Measurements from ENCODE around the gene CACNB3. TPM values are rescaled to one million over a fixed set of nuclear protein-coding genes. Genes with fewer than 3 reads are reported as not detected.

The CACNB3 gene
- total and polyA plus RNA-seq, 2 of the 8 experiments (the other 6 are each of a cell fraction or from before 2014, with no cell fraction given), result 12.5 to 16.0 TPM

- Histone ChIP-seq H2BK120ac (replicated peaks; ENCODE audit: low read depth, low read length) (no peak overlapping the region), H2BK12ac (ENCODE audit: low read depth, low read length) (no peak overlapping the region), H3K9ac (replicated peaks in 1 of 4; ENCODE audit: extremely low read depth in 1 of 4, low read depth in 3 of 4, low read length in 3 of 4) (no peak overlapping the region), H2AFZ (ENCODE audit: low read length) (no peak overlapping the region), H2AK5ac (ENCODE audit: low read depth, low read length) (no peak overlapping the region), H3K4me1 (replicated peaks in 1 of 4; ENCODE audit: control insufficient read depth in 3 of 4, insufficient read depth in 4 of 4, low read length in 3 of 4) (no peaks in the 10 kb centered on the region), H3K23ac (ENCODE audit: insufficient read length) (no peak overlapping the region), H3K14ac (ENCODE audit: insufficient read length) (no peak overlapping the region), H3K9me3 (ENCODE audit: insufficient read depth in 2 of 2, low read depth in 1 of 2, low read length in 1 of 2) (no peaks in the 10 kb centered on the region), H3K56ac (replicated peaks; ENCODE audit: insufficient read length, low read depth, low read length) (no peak overlapping the region), H3K27me3 (replicated peaks in 1 of 4; ENCODE audit: control insufficient read depth in 3 of 4, extremely low read depth in 1 of 4, insufficient read depth in 3 of 4, low read length in 3 of 4) (no peaks in the 10 kb centered on the region), H2BK5ac (ENCODE audit: low read depth, low read length) (no peak overlapping the region), H3K23me2 (ENCODE audit: low read depth, low read length) (no peaks in the 10 kb centered on the region), H2BK15ac (ENCODE audit: low read length) (no peak overlapping the region), H3K4me3 (ENCODE audit: extremely low read depth in 1 of 4, insufficient read depth in 2 of 4, low read depth in 3 of 4, low read length in 4 of 4) (no peak overlapping the region), H3K4ac (replicated peaks; ENCODE audit: insufficient read length, low read depth, low read length) (no peak overlapping the region), H3K36me3 (ENCODE audit: control insufficient read depth in 2 of 4, insufficient read depth in 4 of 4, low read length in 3 of 4) (no peaks in the 10 kb centered on the region), H3K4me2 (ENCODE audit: insufficient read depth in 1 of 2, low read depth in 2 of 2, low read length in 2 of 2) (no peak overlapping the region), H3K79me2 (ENCODE audit: control insufficient read depth in 1 of 2, insufficient read depth in 2 of 2, low read length in 2 of 2) (no peaks in the 10 kb centered on the region), H3K79me1 (ENCODE audit: low read depth, low read length) (no peaks in the 10 kb centered on the region), H3K18ac (ENCODE audit: extremely low read depth, low read length) (no peak overlapping the region), H2BK20ac (ENCODE audit: low read length) (no peak overlapping the region), H4K20me1 (replicated peaks in 1 of 2; ENCODE audit: control insufficient read depth in 1 of 2, insufficient read depth in 2 of 2, low read length in 2 of 2) (no peaks in the 10 kb centered on the region), H3K27ac (ENCODE audit: low read depth, low read length) (no peak overlapping the region), H4K8ac (ENCODE audit: extremely low read depth, insufficient read depth, low read length) (no peak overlapping the region), H4K91ac (replicated peaks; ENCODE audit: insufficient read length, low read length) (no peak overlapping the region), H4K5ac (ENCODE audit: insufficient read length, low read depth, low read length) (no peak overlapping the region)
- DNase-seq (ENCODE audit: low read depth in 1 of 2, low spot score in 2 of 2) (no peak), FAIRE-seq (no peak)
- POLR2A ChIA-PET (ENCODE audit: partially characterized antibody), result interaction anchor here (1.1 kb wide), 1 partner anchor 22 kb away, joined by 3 read pairs; no protein-coding TSS in a partner anchor
- 95% methylated on average over 1 of the region's 1 CpG; no CpG with 5 or more reads in 1 of the 2 experiments for WGBS, 2 experiments (ENCODE audit: extremely low coverage in 1 of 2, insufficient coverage in 1 of 2, insufficient read length in 1 of 2, insufficient replicate concordance in 2 of 2, low coverage in 1 of 2, low lambda C conversion rate in 2 of 2, missing lambda C conversion rate in 1 of 2)
- CTCF ChIA-PET (ENCODE audit: partially characterized antibody), result interaction anchor here (0.7 to 2.6 kb wide), 4 partner anchors 9 to 42 kb away, joined by 3 to 8 read pairs (median 5); no protein-coding TSS in a partner anchor
- TF ChIP-seq, protein P1, sequence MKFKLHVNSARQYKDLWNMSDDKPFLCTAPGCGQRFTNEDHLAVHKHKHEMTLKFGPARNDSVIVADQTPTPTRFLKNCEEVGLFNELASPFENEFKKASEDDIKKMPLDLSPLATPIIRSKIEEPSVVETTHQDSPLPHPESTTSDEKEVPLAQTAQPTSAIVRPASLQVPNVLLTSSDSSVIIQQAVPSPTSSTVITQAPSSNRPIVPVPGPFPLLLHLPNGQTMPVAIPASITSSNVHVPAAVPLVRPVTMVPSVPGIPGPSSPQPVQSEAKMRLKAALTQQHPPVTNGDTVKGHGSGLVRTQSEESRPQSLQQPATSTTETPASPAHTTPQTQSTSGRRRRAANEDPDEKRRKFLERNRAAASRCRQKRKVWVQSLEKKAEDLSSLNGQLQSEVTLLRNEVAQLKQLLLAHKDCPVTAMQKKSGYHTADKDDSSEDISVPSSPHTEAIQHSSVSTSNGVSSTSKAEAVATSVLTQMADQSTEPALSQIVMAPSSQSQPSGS (IDR thresholded peaks at IDR 0.05; ENCODE audit: low read length), result no peak
Measured at GRCh38 chr12:48803675-48804074, 14.6 kb upstream of the CACNB3 start.

Measured in H1 (cell line).